A673 (cell line): ENCODE measurements around the gene FRMD4A. TPM values are rescaled to one million over a fixed set of nuclear protein-coding genes. Genes with fewer than 3 reads are reported as not detected.

Experiments
- BruUV-seq: library from RNA; stranded (reverse); fragments of 400-500 nt; replicated peaks from 2 replicates; lab custom pipeline; 2021; lab: Mats Ljungman, UMichigan
- CTCF ChIA-PET: fragments of 300-600 bp; sonication (Branson Sonifier 250); formaldehyde crosslinking; loops from one replicate; lab custom pipeline; 2022; ENCODE audit warnings: antibody characterized with exemption; lab: Charles Lee
- POLR2A ChIA-PET: fragments of 300-600 bp; sonication (Branson Sonifier 250); formaldehyde crosslinking; loops from one replicate; lab custom pipeline; 2022; ENCODE audit warnings: antibody characterized with exemption; ENCODE audit not compliant: low non-redundant PET; lab: Charles Lee
- DNase-seq: peaks from one replicate; pipeline ENCODE4 v3.0.0-alpha.2; 2015; ENCODE audit warnings: low spot score
- H3K27ac ChIP-seq: fragments of 200-600 bp; sonication (generic); 2 replicates; pipeline ENCODE4 v1.5.1; 2016; ENCODE audit warnings: mixed run types, low read depth, mild to moderate bottlenecking, mixed read lengths, antibody characterized with exemption, low read length; ENCODE audit not compliant: poor library complexity, severe bottlenecking
- H3K27me3 ChIP-seq: fragments of 200-600 bp; sonication (generic); replicated peaks from 2 replicates; pipeline ENCODE4 v1.6.1; 2017; ENCODE audit warnings: mixed run types, low read depth, mild to moderate bottlenecking, mixed read lengths, antibody characterized with exemption, low read length; ENCODE audit not compliant: insufficient read depth, poor library complexity
- H3K36me3 ChIP-seq: fragments of 200-600 bp; sonication (generic); 2 replicates; pipeline ENCODE4 v1.6.1; 2016; ENCODE audit warnings: mixed run types, mild to moderate bottlenecking, mixed read lengths, antibody characterized with exemption, low read length; ENCODE audit not compliant: insufficient read depth, poor library complexity, severe bottlenecking
- H3K4me1 ChIP-seq: fragments of 200-600 bp; sonication (generic); 2 replicates; pipeline ENCODE4 v1.6.1; 2017; ENCODE audit warnings: mixed run types, mild to moderate bottlenecking, mixed read lengths, antibody characterized with exemption, low read length; ENCODE audit not compliant: insufficient read depth, poor library complexity, severe bottlenecking
- H3K4me3 ChIP-seq: fragments of 200-600 bp; sonication (generic); 2 replicates; pipeline ENCODE4 v1.5.1; 2016; ENCODE audit warnings: low read depth, mixed run types, mild to moderate bottlenecking, mixed read lengths, low read length; ENCODE audit not compliant: poor library complexity, severe bottlenecking
- H3K9me3 ChIP-seq: fragments of 200-600 bp; sonication (generic); 2 replicates; pipeline ENCODE4 v1.6.1; 2016; ENCODE audit warnings: mixed run types, low read depth, mild to moderate bottlenecking, mixed read lengths, antibody characterized with exemption, low read length; ENCODE audit not compliant: poor library complexity, severe bottlenecking
- CTCF ChIP-seq: fragments of 300-800, 200-600 bp; sonication (generic); conservative IDR thresholded peaks from 2 replicates; pipeline ENCODE4 v1.5.1; 2017; ENCODE audit warnings: low read depth, mild to moderate bottlenecking, antibody characterized with exemption, low read length, moderate library complexity, mixed read lengths
- EZH2 ChIP-seq: fragments of 200-600 bp; sonication (generic); IDR thresholded peaks from 2 replicates; pipeline ENCODE4 v1.6.1; 2017; ENCODE audit warnings: borderline replicate concordance, low read depth, mild to moderate bottlenecking, mixed read lengths, antibody characterized with exemption, low read length; ENCODE audit not compliant: poor library complexity, severe bottlenecking
- intact Hi-C: fragments of 100-400 bp; cut with micrococcal nuclease; formaldehyde crosslinking; loops from one replicate; pipeline ENCODE4 v1.10.0; 2022; ENCODE audit not compliant: unreplicated experiment
- total RNA-seq: library from RNA; stranded (reverse); gene quantifications from 2 replicates; pipeline ENCODE4 v1.2.3, GENCODE V29; 2021

The FRMD4A gene
- total RNA-seq, 1 experiment from 2014 or later: 26.3 TPM

DNA sequence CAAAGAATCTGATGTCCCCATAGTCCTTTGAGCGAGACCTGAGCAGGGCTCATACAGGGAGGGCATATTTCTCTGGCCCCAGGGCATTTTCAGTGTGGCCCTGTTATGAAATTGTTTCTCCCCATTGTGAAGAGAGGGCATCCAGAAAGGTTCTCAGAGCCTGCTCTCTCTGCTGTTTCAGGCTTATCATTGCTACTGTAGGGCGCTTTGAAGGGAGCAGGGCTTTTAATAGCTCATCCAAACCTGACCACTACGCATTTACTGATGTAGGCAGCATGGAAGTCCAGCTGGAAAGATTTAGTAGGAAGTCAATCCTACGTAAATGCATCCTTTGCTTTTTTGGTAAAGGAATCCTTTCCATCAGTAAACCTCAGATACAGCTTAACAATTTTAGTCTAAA lies 675.9 kb downstream of the FRMD4A start:
- DNase-seq: no peak
- H3K4me3 ChIP-seq: no peak overlapping the region
- TF ChIP-seq EZH2: no peak
- no peak for TF ChIP-seq CTCF
- CTCF ChIA-PET: no interaction called here
- POLR2A ChIA-PET: no interaction called here
- H3K4me1 ChIP-seq: no peaks in the 10 kb centered on the region
- H3K9me3 ChIP-seq: no peaks in the 10 kb centered on the region
- BruUV-seq: no TSS peak
- H3K27me3 ChIP-seq: no peaks in the 10 kb centered on the region
- H3K36me3 ChIP-seq: peaks cover 7% of the 10 kb centered on the region
- H3K27ac ChIP-seq: no peak overlapping the region
- intact Hi-C loops: no loop called here

- Histone ChIP-seq H3K27me3 (no peaks in the 10 kb centered on the region), H3K4me1 (no peaks in the 10 kb centered on the region), H3K36me3 (peaks cover 7% of the 10 kb centered on the region), H3K9me3 (no peaks in the 10 kb centered on the region), H3K4me3 (no peak overlapping the region), H3K27ac (no peak overlapping the region)
- no TSS peak for BruUV-seq
- no peak for DNase-seq
- intact Hi-C loops: no loop called here
- TF ChIP-seq EZH2 (no peak), CTCF (no peak)
- CTCF ChIA-PET: no interaction called here
- POLR2A ChIA-PET: no interaction called here
These were observed 676.5 kb downstream of the FRMD4A start for GRCh38 chr10:13654118-13654830.

DNA sequence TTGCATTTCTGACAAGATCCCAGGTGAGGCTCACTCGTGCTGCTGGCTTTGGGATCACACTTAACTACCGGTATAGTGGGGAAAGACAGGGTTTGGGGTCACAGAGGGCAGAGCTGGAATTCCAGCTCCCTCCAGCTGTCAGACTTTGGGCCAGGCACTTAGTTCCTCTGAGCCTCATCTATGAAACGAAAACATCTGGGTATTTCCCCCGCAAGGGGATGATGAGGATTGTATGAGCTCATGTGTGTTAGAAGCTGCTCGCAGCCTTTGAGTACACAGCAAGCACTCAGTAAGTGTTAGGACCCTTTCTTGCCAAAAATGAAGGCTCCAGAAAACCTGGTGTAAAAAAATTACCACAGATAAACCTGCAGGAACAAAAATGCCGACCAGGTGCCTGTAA lies 677.9 kb downstream of the FRMD4A start:
- intact Hi-C loops: no loop called here
- H3K27ac ChIP-seq: no peak overlapping the region
- no peaks in the 10 kb centered on the region for H3K9me3 ChIP-seq
- TF ChIP-seq EZH2: no peak
- H3K4me1 ChIP-seq: no peaks in the 10 kb centered on the region
- H3K36me3 ChIP-seq: peaks cover 3% of the 10 kb centered on the region
- POLR2A ChIA-PET: no interaction called here
- CTCF ChIA-PET: no interaction called here
- H3K27me3 ChIP-seq: no peaks in the 10 kb centered on the region
- no peak for DNase-seq
- no peak overlapping the region for H3K4me3 ChIP-seq
- no TSS peak for BruUV-seq
